ENCODE measurements around the gene CATSPERB. TPM values are rescaled to one million over a fixed set of nuclear protein-coding genes. Genes with fewer than 3 reads are reported as not detected.

CATSPERB gene
- total and polyA plus RNA-seq, 2 of the 8 experiments (the other 6 are each of a cell fraction or from before 2014, with no cell fraction given): 0.11 to 0.30 TPM

GRCh38 chr14:91753501-91754128 lies 21.7 kb upstream of the CATSPERB start:
- Histone ChIP-seq H2BK5ac (ENCODE audit: low read depth, low read length) (no peak overlapping the region), H3K23ac (ENCODE audit: insufficient read length) (no peak overlapping the region), H3K9me3 (ENCODE audit: insufficient read depth in 2 of 2, low read depth in 1 of 2, low read length in 1 of 2) (0 out of 4 replicates have a peak, but pooled peaks cover 0 to 2% of the 10 kb centered on the region in 2 experiments), H2AK5ac (ENCODE audit: low read depth, low read length) (no peak overlapping the region), H3K27me3 (replicated peaks in 1 of 4; ENCODE audit: control insufficient read depth in 3 of 4, extremely low read depth in 1 of 4, insufficient read depth in 3 of 4, low read length in 3 of 4) (no peaks in the 10 kb centered on the region), H3K27ac (ENCODE audit: low read depth, low read length) (no peak overlapping the region), H3K36me3 (ENCODE audit: control insufficient read depth in 2 of 4, insufficient read depth in 4 of 4, low read length in 3 of 4) (no peaks in the 10 kb centered on the region), H2BK20ac (ENCODE audit: low read length) (no peak overlapping the region), H3K4me3 (ENCODE audit: extremely low read depth in 1 of 4, insufficient read depth in 2 of 4, low read depth in 3 of 4, low read length in 4 of 4) (no peak overlapping the region), H4K91ac (replicated peaks; ENCODE audit: insufficient read length, low read length) (no peak overlapping the region), H4K8ac (ENCODE audit: extremely low read depth, insufficient read depth, low read length) (no peak overlapping the region), H3K9ac (replicated peaks in 1 of 4; ENCODE audit: extremely low read depth in 1 of 4, low read depth in 3 of 4, low read length in 3 of 4) (no peak overlapping the region), H3K56ac (replicated peaks; ENCODE audit: insufficient read length, low read depth, low read length) (no peak overlapping the region), H4K5ac (ENCODE audit: insufficient read length, low read depth, low read length) (no peak overlapping the region), H4K20me1 (replicated peaks in 1 of 2; ENCODE audit: control insufficient read depth in 1 of 2, insufficient read depth in 2 of 2, low read length in 2 of 2) (no peaks in the 10 kb centered on the region), H3K23me2 (ENCODE audit: low read depth, low read length) (no peaks in the 10 kb centered on the region; the same call in 1 of the 2 replicates), H2BK12ac (ENCODE audit: low read depth, low read length) (no peak overlapping the region), H3K4ac (replicated peaks; ENCODE audit: insufficient read length, low read depth, low read length) (no peak overlapping the region), H3K14ac (ENCODE audit: insufficient read length) (no peak overlapping the region), H3K4me1 (replicated peaks in 1 of 4; ENCODE audit: control insufficient read depth in 3 of 4, insufficient read depth in 4 of 4, low read length in 3 of 4) (no peaks in the 10 kb centered on the region; a peak in 1 of 7 replicates), H2BK15ac (ENCODE audit: low read length) (no peak overlapping the region), H2AFZ (ENCODE audit: low read length) (no peak overlapping the region), H3K18ac (ENCODE audit: extremely low read depth, low read length) (no peak overlapping the region), H3K79me2 (ENCODE audit: control insufficient read depth in 1 of 2, insufficient read depth in 2 of 2, low read length in 2 of 2) (no peaks in the 10 kb centered on the region), H2BK120ac (replicated peaks; ENCODE audit: low read depth, low read length) (no peak overlapping the region), H3K79me1 (ENCODE audit: low read depth, low read length) (no peaks in the 10 kb centered on the region), H3K4me2 (ENCODE audit: insufficient read depth in 1 of 2, low read depth in 2 of 2, low read length in 2 of 2) (no peak overlapping the region)
- ChIA-PET CTCF (ENCODE audit: partially characterized antibody) (interaction anchor here (0.5 to 0.6 kb wide), 2 partner anchors 158 to 258 kb away, joined by 3 read pairs; no protein-coding TSS in a partner anchor), POLR2A (ENCODE audit: partially characterized antibody) (no interaction called here)
- no peak for DNase-seq (ENCODE audit: low read depth in 1 of 2, low spot score in 2 of 2)
- no peak for FAIRE-seq
- WGBS, 2 experiments (ENCODE audit: extremely low coverage in 1 of 2, insufficient coverage in 1 of 2, insufficient read length in 1 of 2, insufficient replicate concordance in 2 of 2, low coverage in 1 of 2, low lambda C conversion rate in 2 of 2, missing lambda C conversion rate in 1 of 2): 76% methylated on average over 4 of the region's 4 CpGs; no CpG with 5 or more reads in 1 of the 2 experiments
- TF ChIP-seq ZNF274 (IDR thresholded peaks at IDR 0.05; ENCODE audit: borderline replicate concordance, extremely low read depth, low read length) (no peak), PHF8 (conservative IDR thresholded peaks at IDR 0.05; ENCODE audit: low read depth, low read length) (no peak), HDAC6 (IDR thresholded peaks at IDR 0.05; ENCODE audit: low read depth, low read length) (no peak), RAD21 (IDR thresholded peaks at IDR 0.05 in 1 of 2, conservative IDR thresholded peaks at IDR 0.05 in 1 of 2; ENCODE audit: low read depth in 2 of 2, low read length in 2 of 2) (no peak), TCF12 (IDR thresholded peaks at IDR 0.05; ENCODE audit: low read depth, low read length) (no peak), CHD1 (IDR thresholded peaks at IDR 0.05; ENCODE audit: low read depth, low read length) (no peak), POLR2A (IDR thresholded peaks at IDR 0.05; ENCODE audit: control extremely low read depth in 1 of 2, low read depth in 2 of 2, low read length in 2 of 2) (no peak), SIN3A (conservative IDR thresholded peaks at IDR 0.05 in 1 of 2, IDR thresholded peaks at IDR 0.05 in 1 of 2; ENCODE audit: low read depth in 1 of 2, low read length in 2 of 2) (no peak), ATF2 (IDR thresholded peaks at IDR 0.05; ENCODE audit: low read length) (no peak), CREB1 (IDR thresholded peaks at IDR 0.05) (no peak), SUZ12 (IDR thresholded peaks at IDR 0.05; ENCODE audit: low read length) (no peak), NRF1 (IDR thresholded peaks at IDR 0.05; ENCODE audit: low read depth, low read length) (no peak)

Measured in H1 (cell line).